ENCODE results near the gene NCF4.

The NCF4 gene

DNA sequence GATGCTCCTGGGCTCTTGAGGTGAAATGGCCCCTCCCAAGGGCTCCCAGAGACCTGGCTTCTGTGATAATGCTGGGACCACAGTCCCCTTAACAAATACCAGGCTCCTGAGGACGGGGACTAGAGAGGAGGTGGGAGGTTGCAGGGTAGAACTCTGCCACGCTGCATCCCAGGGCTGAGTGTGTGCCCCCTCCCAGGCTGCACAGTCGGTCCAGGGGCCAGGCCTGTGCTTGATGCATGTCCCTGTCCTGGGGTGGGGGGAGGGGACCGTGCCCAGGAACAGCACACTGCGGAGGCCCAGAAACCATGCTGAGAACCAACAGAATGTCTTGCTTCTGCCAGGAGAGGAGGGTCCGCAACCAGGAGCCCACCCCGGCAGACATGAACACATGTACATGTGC is 61.9 kb downstream of the NCF4 start:
- DNase-seq (ENCODE audit: low spot score), result no peak

GRCh38 chr22:36923131-36923788 is 62.5 kb downstream of the NCF4 start:
- DNase-seq (ENCODE audit: low spot score), result no peak

- DNase-seq (ENCODE audit: low spot score), result no peak
Measured at GRCh38 chr22:36924151-36924698, 63.4 kb downstream of the NCF4 start.

- no peak for DNase-seq (ENCODE audit: low spot score)
Measured at GRCh38 chr22:36925388-36926290, 64.8 kb downstream of the NCF4 start.

- no peak for DNase-seq (ENCODE audit: low spot score)
Measured at GRCh38 chr22:36926309-36926708, 65.5 kb downstream of the NCF4 start.

GRCh38 chr22:36926721-36927435 is 66.1 kb downstream of the NCF4 start:
- no peak for DNase-seq (ENCODE audit: low spot score)
